Embryonic facial prominence (tissue), 1 donor: ENCODE measurements around the gene LENEP.

Experiments used
- DNase-seq: peaks from one replicate; pipeline ENCODE4 v3.0.0-alpha.2; 2016; ENCODE audit errors: extremely low spot score

The LENEP gene

GRCh38 chr1:155026154-155026553 lies 32.8 kb downstream of the LENEP start:
- no peak for DNase-seq

DNA sequence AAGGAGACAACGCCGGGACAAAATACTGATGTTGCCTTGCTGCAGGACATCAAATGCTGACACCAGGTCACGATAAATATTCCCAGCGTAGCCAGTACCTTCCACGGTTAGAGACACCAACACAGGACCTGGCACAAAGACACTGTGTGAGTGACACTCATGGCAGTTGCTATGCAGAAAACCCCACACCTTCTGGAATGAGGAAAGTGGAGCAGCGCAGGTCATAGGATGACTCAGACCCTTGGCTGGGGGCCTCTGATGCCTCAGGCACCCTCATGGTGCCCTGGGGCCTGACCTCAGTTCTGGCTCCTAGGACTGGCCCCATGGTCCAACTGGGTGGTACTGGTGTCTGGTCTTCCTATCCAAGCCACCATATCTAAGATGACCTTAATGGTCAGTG lies 33.2 kb downstream of the LENEP start:
- DNase-seq = no peak

DNA sequence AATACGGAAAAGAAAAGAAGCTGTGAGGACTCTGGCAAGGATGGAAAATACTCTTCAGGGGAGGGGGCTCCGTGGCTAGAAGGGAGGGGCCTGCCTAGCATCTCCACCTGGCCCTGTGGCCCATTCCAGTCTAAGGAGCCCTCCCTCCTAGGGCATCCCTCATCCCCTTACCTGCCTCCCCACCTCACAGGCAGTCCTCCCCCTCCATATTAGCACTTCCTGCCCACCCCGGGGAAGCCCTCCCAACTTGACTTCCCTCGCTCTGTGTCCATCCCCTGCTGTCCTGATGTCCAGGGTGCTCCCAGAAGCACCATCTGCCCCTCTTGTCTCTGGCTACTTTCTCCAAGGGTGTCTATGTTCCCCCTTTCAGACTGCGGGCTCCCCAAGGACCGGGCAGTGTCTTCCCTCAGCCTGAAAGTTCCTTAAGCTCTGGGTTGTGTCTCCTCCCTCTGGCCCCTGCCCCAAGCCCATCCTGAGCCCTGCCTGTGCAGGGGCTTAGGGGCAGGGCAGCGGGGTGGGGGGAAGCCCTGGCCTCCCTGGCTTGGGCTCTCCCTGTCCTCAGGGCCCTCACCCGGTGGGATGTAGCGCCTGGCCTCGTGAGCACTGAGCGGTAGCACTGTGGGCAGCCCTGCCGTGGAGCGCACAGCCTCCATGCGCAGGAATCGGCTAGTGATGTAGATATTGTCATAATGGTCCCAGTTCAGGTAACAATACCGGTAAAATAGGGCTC lies 36.3 kb downstream of the LENEP start:
- DNase-seq = no peak

DNA sequence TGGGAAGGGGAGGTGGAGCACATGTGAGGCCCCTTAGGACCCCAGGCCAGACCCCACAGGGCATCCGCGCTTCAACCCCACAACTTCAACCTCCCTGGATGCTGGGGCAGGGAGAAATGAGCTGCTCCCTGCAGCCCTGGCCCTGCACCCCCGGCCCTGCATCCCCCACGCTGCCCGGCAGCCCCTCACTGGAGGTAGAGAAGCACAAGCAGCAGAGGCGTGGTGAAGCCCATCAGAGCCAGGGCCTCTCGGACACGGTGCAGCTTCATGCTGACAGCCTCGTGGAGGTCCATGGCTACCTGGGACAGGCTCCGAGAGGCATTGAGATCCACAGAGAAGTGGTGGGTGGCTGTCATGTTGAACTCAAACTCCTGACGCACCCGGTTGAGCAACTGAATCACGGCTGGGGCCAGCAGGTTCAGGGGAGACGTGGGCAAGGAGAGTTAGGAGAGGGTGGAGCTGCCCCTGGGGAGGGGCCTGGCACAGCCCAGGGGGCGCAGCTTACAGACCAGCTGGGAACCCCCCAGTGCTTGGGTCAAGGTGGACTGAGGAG lies 36.9 kb downstream of the LENEP start:
- no peak for DNase-seq

GRCh38 chr1:155030899-155031298 lies 37.5 kb downstream of the LENEP start:
- DNase-seq = no peak

DNA sequence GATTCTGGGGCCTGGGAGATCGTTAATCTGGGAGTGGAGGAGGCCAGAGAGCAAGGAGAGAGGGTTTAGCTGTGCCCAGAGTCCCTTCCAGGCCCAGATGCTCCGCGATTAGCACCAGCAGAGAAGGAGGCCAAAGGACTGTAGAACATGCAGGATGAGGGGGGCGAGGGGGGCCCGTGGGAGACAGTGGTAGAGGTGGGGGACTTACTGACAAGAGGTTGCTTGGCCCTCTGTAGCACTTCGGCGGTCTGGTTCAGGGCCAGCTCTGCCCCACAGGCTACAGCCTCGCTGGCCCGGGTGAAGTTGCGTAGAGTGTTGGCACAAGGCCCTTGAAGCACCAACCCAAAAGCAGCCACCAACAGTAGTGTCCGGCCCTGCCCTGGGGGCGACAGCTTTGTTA lies 39.5 kb downstream of the LENEP start:
- DNase-seq = no peak

DNA sequence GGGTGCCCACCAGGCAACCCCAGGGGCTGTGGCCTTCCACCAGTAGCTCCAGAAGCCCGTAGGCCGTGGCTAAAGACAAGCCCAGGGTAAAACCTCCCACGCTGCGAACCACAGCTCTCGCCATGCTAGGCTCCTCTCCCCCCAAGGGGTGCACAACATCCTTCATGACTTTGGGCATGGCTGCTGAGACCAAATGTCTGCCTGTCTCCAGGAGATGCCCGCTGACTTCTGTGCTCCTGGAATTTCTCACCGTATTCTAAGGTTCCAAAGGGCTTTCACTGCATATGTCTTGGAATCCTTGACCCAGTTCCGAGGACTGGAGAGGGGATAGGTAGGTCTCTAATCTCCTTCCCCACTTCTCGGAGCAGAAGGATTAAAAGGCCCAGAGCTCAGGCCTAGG lies 40.1 kb downstream of the LENEP start, which contains the start of the genes DCST1 and DCST2:
Gene DCST1, plus strand, starts transcription at position 301 of the 400 bp plus-strand sequence. CDS start 213 bp downstream, outside the sequence.
Gene DCST2, minus strand, starts transcription at position 258 of the 400 bp plus-strand sequence. Its CDS starts 80 bp downstream, at position 178.
- no peak for DNase-seq

DNA sequence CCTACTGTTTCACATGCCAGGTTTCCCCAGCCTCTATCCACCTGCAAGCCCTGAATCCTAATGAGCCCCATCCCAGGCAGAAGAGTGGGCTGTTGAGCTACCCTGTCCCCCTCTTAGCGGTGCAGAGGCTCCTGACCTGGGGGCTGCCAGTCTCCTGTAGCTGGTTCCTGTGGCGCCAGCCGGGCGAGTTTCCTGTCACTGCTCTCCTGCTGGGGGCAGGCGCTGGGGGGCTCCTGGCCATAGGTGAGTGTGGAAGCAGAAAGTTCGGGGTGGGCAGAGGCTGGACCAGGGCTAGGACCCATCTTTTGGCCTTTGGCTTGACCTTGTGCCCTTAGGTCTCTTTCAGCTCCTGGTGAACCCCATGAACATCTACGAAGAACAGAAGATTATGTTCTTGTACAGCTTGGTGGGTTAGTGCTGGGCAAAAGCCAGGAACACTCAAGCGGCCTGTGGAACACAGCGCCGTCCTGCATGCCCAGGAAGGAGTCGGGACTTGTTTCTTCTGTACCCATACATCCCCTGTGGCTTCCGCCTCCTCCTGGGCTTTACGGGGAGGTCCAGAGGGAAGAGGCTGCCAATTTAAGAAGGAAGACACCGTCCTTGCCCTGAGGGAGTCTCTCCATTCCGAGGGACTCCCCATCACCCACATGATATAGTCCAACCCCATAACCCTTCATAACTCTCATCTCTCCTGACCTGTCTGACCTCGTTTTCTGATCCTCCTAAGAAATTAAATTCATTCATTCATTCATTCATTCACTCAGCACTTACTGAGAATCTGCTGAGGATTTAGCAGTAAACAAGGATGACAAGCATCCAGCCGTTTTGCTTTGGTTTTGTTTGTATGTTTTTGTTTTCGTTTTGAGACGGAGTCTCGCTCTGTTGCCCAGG lies 41.2 kb downstream of the LENEP start:
- DNase-seq = no peak

DNA sequence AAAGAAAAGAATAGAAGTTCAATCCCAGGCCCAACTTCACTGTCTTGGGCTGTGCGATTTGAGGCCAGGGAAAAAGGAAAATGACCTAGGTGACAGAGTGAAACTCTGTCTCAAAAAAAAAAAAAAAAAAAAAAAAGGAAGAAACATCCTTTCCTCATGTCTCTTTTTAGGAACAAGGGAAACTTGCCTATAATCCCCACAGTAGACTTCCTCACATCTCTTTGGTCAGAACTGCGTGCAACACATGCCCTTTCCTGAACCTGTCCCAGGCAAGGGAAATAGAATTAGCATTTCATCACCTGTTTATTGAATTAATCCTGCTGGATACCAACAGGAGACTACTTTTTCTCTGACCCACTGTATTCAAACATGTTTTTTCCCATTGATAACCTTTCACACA lies 42.5 kb downstream of the LENEP start:
- DNase-seq = no peak

- DNase-seq = no peak
Measured at GRCh38 chr1:155037043-155037442, 43.7 kb downstream of the LENEP start.

DNA sequence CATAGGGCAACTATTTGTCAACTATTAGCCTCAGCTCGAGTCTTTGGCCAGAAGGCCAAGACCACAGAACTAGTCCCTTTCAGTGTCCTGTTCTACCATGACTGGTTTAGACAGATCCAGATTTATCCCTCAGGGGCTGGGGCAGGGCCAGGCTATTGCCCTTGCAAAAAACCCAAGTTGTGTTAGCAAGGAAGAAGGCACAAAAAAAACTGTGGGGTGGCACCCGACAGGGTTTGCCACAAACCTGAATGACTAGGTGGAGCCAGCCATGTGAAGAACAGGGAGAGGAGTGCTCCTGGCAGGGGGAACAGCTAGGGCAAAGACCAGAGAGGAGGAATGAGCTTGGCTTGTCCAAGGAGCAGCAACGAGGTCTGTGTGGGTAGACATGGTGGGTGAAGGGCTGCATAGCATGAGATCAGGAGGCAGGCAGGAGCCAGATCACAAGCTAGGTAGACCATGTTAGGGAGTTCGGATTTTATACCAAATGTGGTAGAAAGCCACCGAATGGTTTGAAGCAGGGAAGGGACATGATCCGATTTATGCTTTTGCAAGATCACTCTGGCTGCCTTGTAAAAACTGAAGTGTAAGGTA lies 44.6 kb downstream of the LENEP start:
- no peak for DNase-seq

DNA sequence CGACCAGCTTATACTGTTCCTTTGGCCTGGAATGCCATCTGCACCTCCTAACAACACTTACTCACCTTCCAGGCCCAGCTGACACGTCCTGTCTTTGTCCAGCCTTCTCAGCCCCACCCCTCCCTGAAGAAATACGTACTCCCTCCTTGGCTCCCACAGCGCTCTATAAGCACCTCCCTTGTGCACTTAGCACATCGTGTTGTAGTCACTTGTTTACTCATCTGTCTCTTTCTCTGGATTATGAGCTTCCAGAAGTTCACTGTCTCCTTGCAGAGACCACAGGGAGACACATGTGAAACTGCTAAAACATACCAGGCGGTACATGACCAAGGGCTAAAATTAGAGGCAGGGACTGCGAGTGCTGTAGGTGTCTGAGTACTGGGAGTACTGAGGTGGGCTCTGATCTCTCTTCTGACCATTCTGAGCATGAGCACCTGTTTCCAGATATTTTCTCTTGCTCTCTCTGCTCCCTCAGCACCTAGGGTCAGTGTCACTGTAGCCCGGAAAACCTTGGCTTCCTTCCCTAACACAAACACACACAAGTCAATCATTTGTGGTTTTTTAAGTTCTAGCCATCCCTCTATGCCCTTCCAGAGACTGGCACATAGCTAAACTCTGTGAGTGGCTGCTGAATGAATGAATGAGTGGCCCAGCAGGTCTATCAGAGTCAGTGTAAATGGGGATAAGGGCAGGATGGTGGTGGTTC lies 45.4 kb downstream of the LENEP start:
- DNase-seq = no peak

DNA sequence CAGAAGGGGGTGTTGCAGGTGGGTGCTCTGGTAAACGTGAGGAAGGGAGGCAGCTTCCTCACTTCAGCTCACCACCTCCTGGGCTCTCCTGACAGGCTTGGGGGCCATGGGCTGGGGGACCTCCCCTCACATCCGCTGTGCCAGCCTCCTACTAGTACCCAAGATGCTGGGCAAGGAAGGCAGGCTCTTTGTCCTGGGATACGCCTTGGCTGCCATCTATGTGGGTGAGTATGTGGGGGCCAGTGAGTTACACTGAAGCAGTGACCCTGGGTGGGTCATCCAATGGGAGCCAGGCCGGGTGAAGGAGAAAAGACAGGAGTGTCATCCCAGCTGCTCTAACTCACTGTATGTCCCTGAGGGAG lies 45.9 kb downstream of the LENEP start:
- no peak for DNase-seq

- DNase-seq = no peak
Measured at GRCh38 chr1:155040358-155041093, 47.1 kb downstream of the LENEP start.

GRCh38 chr1:155042789-155043188 lies 49.4 kb downstream of the LENEP start:
- no peak for DNase-seq

- DNase-seq = no peak
Measured at GRCh38 chr1:155043301-155043702, 49.9 kb downstream of the LENEP start.

DNA sequence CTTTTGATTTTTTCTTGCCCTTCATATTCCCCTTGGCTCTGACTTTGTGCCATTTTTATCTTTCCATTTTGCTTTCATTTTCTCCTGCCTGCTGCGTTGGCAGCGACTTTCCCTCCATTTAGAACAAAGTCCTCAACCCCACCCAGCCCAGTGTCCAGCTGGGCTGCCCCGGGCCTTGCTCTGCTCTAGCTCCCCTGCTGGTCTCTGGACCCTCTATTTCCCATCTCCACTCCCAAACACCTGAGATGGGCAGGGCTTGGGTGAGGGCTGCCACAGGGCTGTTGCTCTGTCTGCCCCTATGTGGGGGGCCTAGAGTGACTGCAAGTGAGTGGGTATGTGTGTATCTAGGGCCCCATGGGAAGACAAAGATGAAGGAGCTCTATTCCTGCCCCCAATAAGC lies 50.4 kb downstream of the LENEP start:
- no peak for DNase-seq
